Mononuclear cell (primary cell): Measurements from ENCODE around the gene SCN1A. TPM values are rescaled to one million over a fixed set of nuclear protein-coding genes. Genes with fewer than 3 reads are reported as not detected.

Source experiments
- H3K27me3 ChIP-seq: 2 replicates; pipeline ENCODE4 v1.6.0; 2011; ENCODE audit warnings: low read length, control low read depth; ENCODE audit not compliant: insufficient read depth
- H3K4me1 ChIP-seq: 2 replicates; pipeline ENCODE4 v1.5.1; 2011; ENCODE audit warnings: mild to moderate bottlenecking, low read length, control low read depth; ENCODE audit not compliant: insufficient read depth
- H3K4me3 ChIP-seq: 2 replicates; pipeline ENCODE4 v1.5.1; 2011; ENCODE audit warnings: mild to moderate bottlenecking, low read length, moderate library complexity
- H3K9me3 ChIP-seq: 2 replicates; pipeline ENCODE4 v1.5.1; 2011; ENCODE audit warnings: low read depth, mild to moderate bottlenecking, control low read depth, low read length
- total RNA-seq: library from RNA; depleted of rRNA; stranded (reverse); fragments of >200 nt; gene quantifications from one replicate; pipeline ENCODE4 v1.2.3, GENCODE V29; 2012

The SCN1A gene
- total RNA-seq, 1 donor = not detected

DNA sequence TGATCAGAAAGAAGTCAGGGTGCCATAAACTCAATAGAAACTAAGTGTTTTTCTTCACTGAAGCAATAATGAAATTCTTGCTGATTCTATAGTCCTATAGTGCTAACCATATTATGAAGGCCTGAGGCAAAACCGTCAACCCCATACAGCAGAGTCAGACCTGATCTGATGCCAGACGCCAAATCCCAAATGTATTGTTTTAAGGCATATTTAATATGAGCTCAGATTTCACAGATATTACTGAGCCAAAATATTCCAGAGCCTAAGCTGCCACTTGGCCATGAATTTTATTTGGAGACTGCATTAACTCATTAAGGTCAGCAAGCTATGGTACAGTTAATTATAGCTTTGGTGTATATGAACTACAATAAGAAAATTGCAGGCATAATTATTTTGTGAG is 53.4 kb downstream of the SCN1A start:
- no peak overlapping the region for H3K4me3 ChIP-seq
- no peaks in the 10 kb centered on the region for H3K27me3 ChIP-seq
- H3K9me3 ChIP-seq = no peaks in the 10 kb centered on the region

DNA sequence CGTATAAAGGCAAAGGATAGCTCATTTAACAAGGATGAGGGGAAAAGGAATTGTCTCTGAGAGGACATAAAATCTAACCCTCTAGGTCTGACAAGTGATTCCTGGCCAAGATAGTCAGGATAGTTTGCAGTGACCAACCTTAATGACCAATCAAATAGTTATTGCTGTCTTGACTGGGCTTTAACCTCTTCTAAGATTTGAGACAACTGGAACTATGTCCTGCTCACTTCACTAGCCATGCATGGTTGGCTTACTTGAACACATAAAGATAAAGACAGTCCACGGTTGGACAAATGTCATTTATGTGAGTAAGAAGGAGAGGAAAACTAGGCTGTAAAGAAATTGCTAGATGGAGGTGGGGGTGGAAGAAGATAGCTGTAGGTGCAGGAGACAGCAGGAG is 53.8 kb downstream of the SCN1A start:
- no peaks in the 10 kb centered on the region for H3K9me3 ChIP-seq
- no peaks in the 10 kb centered on the region for H3K27me3 ChIP-seq
- H3K4me1 ChIP-seq = no peaks in the 10 kb centered on the region
- no peak overlapping the region for H3K4me3 ChIP-seq

More for the DNA sequence above, 53.4 kb downstream of the SCN1A start:
- H3K4me1 ChIP-seq = no peaks in the 10 kb centered on the region

DNA sequence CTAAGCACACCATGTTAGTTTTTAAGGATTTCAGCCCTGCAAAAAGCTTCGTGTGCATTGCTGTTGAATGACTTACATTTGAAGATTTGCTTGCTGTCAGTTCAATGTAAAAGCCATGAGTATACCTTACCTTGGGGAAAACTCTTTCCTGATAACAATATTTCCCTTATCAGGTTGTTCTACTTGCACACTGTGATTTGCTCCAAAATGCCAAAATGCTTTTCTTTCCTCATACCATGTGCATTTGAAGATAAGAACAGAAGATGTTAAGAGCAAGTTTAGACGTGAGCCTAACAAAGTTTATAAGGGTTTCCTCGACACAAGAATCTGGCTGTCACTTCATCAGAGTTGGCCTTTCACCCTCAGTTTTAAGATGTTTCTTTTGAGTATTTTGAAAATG is 57.6 kb downstream of the SCN1A start:
- Histone ChIP-seq H3K9me3 (no peaks in the 10 kb centered on the region), H3K4me1 (peaks cover 10% of the 10 kb centered on the region), H3K27me3 (no peaks in the 10 kb centered on the region), H3K4me3 (no peak overlapping the region)

DNA sequence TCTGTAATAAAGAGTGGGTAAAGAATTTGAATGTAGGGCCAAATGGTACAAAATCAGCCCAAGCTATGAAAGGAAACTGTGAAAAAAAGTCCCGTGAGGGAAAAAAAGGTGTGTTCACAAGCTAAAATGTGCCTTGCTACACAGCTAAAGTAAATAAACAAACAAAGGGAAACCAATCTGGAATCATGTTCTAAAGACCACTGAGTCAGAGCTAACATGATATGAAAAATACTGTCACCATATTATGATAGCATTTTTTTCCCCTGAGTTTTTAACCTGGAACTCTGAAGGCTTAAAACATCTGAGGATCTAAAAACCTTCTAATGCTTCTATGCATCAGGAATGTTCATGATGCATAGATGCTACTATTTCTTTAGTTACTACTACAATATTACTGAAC is 58.8 kb downstream of the SCN1A start:
- Histone ChIP-seq H3K4me3 (no peak overlapping the region), H3K4me1 (peaks cover 10% of the 10 kb centered on the region), H3K27me3 (no peaks in the 10 kb centered on the region), H3K9me3 (no peaks in the 10 kb centered on the region)

DNA sequence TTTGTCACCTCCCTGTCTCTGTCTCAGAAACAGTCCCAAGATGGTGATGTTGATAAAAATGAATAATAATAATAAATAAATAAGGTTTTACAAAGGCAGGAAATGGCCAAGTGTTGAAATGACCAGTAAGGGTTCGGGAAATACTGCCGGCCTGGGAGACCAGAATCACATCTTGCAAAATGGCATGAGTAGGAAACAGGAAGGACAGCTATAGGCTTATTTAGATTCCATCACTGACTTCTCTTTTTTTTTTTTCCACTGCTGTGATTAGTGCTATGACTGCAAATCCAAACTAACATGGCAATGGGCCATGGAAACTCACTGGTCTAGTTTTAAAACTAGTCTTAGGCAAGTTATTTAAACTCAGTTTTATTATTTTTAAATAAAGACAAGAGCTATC is 60.6 kb downstream of the SCN1A start:
- no peaks in the 10 kb centered on the region for H3K27me3 ChIP-seq
- H3K4me1 ChIP-seq = peaks cover 10% of the 10 kb centered on the region
- H3K9me3 ChIP-seq = no peaks in the 10 kb centered on the region
- H3K4me3 ChIP-seq = no peak overlapping the region

DNA sequence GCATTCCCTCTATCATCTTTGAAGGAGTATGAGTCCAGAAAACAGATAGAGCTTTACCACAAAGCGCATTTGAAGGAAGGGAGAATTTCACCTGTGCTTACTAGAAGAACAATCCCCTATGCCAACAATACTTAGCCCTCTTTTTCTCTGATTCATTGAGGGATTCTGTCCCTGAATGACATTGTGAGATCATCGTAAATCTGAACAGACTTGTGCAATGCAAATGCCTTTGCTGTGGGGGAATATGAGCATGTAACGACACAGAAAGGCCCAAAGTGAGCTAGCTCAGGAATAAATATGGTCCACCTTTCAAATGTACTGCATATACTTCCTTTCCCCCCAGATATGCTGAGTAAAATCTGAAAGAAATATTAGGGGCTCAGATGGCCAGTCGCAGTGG is 67.6 kb downstream of the SCN1A start:
- no peaks in the 10 kb centered on the region for H3K4me1 ChIP-seq
- H3K27me3 ChIP-seq = no peaks in the 10 kb centered on the region
- no peaks in the 10 kb centered on the region for H3K9me3 ChIP-seq
- H3K4me3 ChIP-seq = no peak overlapping the region

DNA sequence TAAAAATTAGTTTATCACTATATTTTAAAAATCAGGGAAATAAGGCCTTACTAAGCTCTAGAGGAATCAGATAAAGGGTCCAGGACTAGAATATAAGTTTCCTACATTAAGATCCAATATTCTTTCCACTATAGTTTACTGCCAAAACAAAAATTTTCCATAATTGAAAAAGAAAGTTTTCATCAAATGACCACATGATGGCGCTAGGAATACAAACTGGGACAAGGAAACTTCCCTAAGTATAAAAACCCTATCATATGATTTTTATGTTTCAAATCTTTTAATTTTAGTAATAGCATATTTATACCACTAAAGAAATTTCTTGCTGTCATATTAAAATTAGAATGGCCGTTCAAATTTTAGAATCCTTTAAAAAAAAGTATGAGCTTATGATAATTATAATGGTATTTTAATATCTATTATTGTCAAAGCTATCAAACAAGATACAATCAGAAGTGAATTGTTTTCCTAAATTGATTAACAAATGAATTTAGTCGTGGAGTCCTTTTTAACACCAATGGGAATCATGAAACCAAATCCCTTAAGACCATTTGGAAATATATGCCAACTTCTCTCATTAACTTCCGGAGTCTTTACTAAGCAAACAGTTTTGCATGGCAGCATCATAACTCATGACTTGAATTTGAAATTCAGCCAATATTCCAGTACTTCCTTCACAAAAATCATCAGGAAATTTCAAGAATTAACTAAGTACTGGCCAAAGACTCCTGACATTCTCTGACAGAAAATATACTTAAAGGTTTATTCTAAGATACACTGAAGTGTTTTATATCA is 70.3 kb downstream of the SCN1A start:
- Histone ChIP-seq H3K27me3 (no peaks in the 10 kb centered on the region), H3K9me3 (no peaks in the 10 kb centered on the region), H3K4me3 (no peak overlapping the region), H3K4me1 (no peaks in the 10 kb centered on the region)

DNA sequence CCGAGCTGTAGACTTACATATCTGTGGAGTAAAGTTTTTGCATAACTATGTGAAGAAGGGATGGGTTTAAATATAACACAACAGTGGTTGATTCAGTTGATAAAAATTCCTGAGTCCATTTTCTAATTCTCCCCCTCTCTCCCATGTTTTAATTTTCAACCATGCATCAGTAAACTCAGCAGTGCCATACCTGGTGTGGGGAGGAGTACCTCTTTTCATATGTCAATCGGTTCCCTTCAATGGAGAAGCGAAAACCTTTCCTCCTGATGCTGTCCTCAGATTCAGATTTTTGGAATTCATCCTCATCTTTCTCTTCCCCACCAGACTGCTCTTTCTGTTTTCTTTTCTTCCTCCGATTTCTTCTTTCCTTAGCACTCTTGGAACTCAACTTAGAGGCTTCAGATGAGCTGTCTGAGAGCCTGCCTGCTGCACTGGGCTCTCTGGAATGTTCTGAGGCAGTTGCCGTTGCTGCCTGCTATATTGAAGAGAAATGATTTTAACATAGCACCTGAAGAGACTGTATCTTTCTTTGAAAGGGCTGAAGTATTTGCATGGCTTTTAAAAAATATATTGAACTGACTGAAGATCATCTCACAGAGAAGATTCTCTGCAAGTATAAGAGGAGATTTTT is 82.9 kb downstream of the SCN1A start:
- no peak overlapping the region for H3K4me3 ChIP-seq
- H3K27me3 ChIP-seq = no peaks in the 10 kb centered on the region
- no peaks in the 10 kb centered on the region for H3K9me3 ChIP-seq
- H3K4me1 ChIP-seq = no peaks in the 10 kb centered on the region

DNA sequence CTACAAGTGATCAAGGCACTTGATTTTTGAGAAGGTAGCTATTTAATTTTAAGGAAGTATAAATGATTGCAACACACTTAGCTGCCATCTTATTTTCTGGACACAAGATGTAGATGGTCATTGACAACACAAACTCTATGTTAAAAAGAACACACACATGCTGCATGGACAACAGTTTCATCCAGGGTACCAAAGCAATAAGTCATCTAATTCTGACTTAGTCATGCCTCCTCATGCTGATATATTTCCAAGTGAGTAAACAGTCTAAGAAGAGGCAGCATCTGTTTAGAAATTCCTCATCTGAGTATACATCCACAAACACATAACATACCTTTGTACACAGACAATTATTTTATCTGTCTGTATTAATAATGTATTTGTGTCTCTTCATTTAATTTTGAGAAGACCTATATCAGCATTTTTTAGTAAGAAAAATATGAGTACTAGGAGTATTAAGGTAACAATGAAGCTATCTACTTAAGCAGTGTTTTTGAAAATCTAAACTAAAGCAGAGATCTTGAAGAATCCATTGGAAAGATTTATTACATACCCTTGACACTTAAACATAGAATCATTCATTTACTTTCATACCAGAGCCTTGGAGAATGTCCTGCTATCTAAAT is 84.9 kb downstream of the SCN1A start:
- no peaks in the 10 kb centered on the region for H3K4me1 ChIP-seq
- H3K9me3 ChIP-seq = no peaks in the 10 kb centered on the region

DNA sequence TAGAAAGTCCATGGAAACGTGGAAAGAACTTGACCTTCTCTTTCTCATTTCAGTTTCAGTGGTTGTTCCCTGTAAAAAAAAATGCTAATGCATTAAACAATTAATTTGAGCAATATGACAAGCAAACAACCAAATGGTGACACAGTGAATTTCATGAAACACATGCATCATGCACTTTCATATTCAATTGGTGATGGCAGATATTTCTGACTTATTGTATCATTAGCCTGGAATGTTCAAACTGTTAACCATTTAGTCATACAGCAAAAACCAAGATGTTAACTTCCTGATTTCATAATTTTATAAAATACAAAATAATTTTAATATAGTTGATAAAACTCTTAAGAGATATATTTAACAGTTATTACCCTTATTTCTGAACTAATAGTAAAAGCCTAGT is 85.5 kb downstream of the SCN1A start:
- Histone ChIP-seq H3K4me3 (no peak overlapping the region), H3K27me3 (no peaks in the 10 kb centered on the region), H3K9me3 (no peaks in the 10 kb centered on the region), H3K4me1 (no peaks in the 10 kb centered on the region)

More for the DNA sequence above, 84.9 kb downstream of the SCN1A start:
- Histone ChIP-seq H3K4me3 (no peak overlapping the region), H3K27me3 (no peaks in the 10 kb centered on the region)

DNA sequence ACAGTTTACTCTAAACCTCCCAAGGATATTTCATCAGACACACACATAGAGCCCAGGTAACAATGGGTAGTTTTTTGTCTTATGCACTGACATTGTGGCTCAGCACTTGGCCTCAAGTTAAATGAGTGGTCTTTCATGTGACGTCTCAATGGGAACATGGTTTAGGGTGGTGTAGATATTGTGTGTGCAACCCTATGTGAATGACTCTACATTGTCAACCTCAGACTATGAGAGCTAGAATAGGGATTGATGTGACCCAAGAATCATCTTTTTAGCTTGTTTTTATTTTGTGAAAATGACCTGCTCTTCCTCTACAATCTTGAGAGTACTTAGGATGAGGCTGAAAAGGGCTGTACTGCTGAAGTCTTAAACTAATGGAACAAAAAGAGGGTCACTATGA is 86.2 kb downstream of the SCN1A start:
- no peak overlapping the region for H3K4me3 ChIP-seq
- no peaks in the 10 kb centered on the region for H3K4me1 ChIP-seq
- H3K9me3 ChIP-seq = no peaks in the 10 kb centered on the region
- no peaks in the 10 kb centered on the region for H3K27me3 ChIP-seq

DNA sequence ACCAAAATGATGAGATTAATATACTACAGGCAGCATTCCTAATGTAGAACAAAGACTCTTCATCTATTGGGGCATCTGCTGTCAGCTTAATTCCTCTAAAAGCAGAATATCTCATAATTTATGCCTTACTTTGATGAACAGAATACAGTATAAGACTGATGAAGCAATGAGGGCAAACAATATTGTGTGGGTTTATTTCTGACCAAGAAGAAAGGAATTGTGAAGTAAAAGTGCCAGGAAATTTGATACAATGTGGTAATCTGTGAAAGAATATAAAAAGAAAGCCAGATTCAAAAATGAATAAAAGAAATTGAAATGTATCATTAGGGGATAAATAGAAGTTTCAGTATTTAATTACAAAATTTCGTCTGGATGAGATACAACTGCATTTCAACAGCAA is 95.5 kb downstream of the SCN1A start:
- no peaks in the 10 kb centered on the region for H3K27me3 ChIP-seq
- H3K9me3 ChIP-seq = no peaks in the 10 kb centered on the region
- no peak overlapping the region for H3K4me3 ChIP-seq
- H3K4me1 ChIP-seq = no peaks in the 10 kb centered on the region

DNA sequence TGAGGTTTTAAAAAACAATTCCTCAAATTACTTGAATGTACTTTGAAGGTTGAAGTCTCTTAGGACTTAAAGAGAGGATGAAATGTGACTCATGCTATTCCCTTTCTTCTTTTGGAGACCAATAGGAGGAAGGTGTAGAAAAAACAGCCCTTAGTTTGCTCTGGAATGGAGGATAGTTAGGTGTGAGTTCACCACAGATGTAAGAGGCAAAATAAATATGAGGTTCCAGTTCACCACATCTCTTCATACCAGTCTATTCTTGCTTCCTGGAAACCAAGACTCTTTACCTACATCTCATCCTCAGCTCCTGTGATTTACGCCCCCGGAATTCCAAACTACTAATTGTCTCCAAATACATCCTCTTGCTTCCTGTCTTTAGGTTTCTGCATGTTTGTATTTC is 96.8 kb downstream of the SCN1A start:
- no peak overlapping the region for H3K4me3 ChIP-seq
- H3K4me1 ChIP-seq = no peaks in the 10 kb centered on the region
- no peaks in the 10 kb centered on the region for H3K27me3 ChIP-seq
- no peaks in the 10 kb centered on the region for H3K9me3 ChIP-seq

DNA sequence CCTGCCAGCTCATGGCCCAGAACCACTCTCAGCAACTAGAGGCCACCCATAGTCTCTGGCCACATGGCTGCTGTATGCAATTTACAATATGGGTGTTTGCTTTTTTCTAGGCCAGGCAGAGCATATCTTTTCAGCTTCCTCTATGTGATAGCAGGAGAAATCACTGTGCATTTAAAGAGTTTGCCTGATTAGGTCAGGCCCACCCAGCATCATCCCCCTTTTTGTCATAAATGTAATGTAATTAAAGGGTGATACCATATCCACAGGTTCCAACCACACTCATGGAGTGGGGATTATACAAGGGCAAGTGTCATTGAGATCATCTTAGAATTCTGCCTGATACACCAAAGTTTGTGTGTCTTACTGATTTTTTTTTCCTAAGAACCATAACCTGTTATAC is 102.5 kb downstream of the SCN1A start:
- H3K4me1 ChIP-seq = no peaks in the 10 kb centered on the region
- no peaks in the 10 kb centered on the region for H3K27me3 ChIP-seq
- H3K4me3 ChIP-seq = no peak overlapping the region
- no peaks in the 10 kb centered on the region for H3K9me3 ChIP-seq

DNA sequence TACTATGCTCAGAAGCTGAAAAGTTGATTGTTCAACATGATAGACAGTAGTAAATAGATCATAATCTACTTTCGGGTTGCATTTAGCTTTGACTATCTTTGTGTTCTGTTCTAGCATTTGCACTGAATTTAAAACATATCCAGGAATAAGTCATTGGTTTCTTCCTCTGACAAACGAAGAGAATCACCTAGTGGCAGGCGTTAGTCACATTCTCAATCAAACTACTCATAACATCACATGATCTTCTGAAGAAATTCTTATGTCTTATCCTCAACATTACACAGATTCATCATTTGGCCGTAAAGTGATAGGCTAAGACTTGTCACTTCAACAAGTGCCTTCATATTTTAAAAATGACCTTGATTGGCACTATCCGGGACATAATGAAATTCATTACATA is 110.6 kb downstream of the SCN1A start:
- H3K4me3 ChIP-seq = no peak overlapping the region
- no peaks in the 10 kb centered on the region for H3K4me1 ChIP-seq
- no peaks in the 10 kb centered on the region for H3K9me3 ChIP-seq
- no peaks in the 10 kb centered on the region for H3K27me3 ChIP-seq
